HG03565 (cell line): ENCODE results near the gene SUPT4H1.
A peak's percentile ranks its signal among the peaks of the same experiment; 100 is the strongest.

ENCODE experiments used
- ATAC-seq: cut with Tn5 transposase; IDR thresholded peaks from one replicate; pipeline ENCODE4 v1.9.1; 2021; ENCODE audit warnings: mild to moderate bottlenecking, moderate library complexity; ENCODE audit not compliant: unreplicated experiment

Gene SUPT4H1

DNA sequence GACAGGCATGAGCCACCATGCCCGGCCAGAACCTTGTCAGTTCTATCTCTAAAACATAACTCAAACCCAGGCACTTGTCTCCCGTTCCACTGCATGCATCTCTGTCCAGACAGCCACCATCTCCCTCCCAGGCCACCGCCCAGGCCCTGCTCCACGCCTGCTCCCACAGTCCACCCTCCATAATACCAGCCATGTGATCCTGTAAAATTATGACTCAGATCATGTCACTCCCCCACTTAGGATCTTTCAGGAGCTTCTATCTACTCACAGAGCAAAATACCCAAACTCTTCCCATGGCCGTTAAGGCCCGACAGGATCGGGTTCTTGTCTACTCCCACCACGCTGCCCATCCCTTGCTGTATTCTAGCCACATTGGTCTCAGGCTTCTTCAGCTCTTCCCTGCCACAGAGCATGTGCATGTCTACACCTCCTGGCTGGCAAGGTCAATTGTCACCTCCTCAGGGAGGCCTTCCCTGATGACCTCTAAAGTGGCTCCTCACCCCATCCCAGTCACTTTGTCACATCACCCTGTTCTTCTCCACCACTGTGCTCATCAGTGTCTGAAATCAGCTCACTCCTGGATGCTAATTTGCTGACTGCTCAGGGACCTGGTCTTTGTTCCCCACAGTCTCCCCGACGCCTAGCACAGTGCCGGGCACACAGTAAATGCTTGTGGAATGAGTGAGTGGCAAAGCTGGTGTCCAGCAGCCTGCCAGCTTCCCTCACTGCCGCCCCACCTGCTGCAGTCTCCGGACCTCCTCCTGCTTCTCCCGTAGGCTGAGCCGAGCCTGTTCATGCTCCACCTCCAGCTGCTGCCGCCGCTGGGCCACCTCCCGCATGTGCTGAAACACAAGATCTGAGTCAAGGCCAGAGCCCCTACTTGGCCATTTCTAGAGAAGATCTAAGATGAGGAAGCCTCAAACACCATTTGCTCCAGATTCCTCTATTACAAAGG, 30.2 kb downstream of the SUPT4H1 start:
- no peak for ATAC-seq

DNA sequence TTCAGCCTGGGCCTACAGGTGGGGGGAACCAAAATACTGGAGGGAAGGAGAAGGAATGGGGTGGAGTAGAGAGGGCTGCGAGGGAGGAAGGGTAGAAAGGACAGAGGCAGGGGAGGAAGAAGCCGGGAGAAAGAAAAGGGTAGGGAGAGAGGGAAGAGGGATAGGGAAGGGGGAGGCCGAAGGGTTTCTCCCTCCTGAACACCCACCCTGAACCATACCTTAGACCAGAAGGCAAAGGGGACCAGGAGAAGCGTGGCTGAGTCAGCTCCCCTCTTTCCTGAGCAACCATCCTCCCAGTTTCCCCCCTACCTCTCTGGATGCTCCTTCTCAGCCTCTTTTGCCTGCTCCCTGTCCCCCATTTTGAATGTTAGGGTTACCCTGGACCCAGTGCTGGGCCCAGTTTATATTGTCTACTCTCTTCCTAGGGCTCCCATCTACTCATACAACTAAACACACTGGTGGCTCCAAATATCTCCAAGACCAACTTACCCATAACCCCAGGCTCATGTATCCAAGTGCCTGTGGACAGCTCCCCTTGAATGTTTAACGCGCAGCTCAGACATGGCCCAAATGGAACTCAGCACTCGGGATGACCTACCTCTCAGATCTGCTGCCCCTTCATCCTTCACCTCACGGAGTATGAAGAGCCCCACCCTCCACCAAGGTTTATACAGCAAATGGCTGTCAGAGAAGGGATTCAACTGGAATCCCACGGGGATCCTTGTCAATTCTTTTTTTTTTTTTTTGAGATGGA, 31.3 kb downstream of the SUPT4H1 start:
- no peak for ATAC-seq

DNA sequence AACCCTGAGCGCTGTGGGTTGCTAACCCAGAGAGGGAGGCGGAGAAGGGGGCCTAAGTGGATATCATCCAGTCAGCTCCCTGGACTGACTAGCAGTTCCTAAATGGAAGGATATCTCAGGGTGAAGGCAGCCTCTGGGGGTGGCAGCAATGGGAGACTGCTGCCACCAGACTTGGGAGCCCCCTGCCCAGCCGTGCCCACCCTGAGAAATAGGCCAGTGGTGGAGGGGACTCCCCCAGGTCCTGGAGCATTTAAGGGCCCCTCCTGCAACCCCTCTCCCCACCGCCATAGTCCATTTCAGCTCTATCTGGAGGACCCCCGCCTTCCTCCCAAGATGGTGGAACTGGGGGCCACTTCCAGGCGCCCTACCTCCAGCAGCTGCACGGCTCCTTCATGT, 31.8 kb downstream of the SUPT4H1 start:
- ATAC-seq = no peak

DNA sequence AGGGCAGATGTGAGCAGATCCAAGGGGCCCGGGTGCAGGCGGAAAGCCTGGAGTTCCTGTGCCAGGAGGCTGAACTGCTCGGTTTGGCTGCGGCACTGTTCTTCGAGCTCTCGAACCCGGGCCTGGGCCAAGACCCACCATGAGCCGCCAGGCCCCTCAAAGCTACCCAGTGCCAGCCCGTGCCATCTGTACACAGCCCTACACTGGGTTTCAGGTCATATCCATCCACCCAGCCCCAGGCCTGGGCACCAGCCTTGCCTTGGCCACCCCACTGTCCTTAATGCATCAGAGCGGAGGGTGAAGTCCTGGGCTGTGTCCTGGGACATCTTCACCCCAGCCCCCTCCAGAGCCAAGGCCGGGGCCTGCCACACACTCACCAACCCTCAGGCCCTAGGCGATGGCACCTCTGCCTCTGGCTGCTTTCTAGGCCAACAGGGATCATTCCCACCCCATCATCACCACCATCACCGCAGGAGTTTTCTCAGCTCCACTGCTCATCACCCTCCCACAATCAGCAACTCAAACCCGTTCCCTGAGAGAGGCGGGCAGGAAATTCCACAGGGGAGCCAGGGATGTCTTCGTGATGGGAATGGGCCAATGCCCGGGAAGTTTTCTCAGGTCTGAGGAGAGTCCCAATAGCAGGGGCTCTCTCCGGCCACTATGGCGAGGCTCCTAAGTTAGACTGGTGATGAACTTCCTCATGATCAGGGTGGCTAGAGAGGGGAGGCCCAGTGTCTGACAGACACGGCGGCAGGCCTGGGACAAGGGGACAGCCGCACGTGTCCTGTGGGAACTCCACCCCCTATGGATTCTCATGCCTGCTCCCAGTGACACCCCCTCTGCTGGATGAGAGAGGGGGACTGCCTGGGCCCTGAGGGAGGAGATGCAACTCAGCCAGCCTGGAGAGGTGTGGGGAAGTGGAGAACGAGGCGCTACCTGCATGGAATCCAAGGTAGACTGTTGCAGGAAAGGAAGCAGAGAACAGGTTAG, 32.5 kb downstream of the SUPT4H1 start:
- no peak for ATAC-seq

DNA sequence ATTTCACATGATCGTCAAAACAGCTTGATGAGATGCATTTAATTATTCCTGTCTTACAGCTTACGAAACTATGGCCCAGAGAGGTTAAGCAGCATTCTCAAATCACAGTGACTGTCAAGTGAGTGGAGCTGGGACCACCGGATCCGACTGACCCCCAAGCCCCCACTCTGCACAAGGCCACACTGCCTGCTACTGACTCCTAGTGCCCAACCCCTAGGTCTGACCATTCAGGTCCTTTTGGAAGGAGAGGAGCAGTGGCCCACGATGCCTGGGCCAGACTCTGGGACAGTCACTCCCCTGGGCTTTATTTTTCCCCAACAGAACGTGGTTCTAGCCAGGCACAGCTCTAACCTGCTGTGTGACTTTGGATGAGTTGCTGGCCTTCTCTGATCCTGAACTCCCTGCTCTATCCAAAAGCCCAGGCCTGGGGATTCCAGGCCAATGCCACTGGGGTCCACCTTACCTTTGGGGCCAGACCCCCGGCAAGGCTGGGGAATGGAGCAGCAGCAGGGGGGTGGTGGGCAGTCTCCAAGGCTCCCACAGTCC, 33.3 kb downstream of the SUPT4H1 start:
- no peak for ATAC-seq

DNA sequence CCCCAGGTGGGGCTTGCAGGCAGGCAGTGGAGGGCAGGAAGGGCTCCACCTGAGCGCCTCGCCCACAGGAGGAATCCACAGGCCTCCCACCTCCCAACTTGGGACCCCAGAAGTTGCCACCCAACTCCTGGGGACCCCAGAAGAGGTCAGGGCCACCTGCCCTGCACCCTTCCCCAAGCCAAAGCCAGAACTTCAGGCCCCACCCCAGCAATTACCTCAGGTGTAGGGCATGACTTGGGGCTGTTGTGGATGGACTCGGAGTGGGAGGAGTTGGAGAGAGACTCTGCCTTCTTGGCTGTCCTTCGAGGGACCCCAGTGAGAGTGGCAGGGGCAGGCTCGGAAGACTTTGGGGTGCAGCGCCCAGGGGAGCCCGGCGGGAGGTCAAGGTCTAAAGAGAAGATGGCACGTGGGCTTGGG, 33.9 kb downstream of the SUPT4H1 start:
- no peak for ATAC-seq

DNA sequence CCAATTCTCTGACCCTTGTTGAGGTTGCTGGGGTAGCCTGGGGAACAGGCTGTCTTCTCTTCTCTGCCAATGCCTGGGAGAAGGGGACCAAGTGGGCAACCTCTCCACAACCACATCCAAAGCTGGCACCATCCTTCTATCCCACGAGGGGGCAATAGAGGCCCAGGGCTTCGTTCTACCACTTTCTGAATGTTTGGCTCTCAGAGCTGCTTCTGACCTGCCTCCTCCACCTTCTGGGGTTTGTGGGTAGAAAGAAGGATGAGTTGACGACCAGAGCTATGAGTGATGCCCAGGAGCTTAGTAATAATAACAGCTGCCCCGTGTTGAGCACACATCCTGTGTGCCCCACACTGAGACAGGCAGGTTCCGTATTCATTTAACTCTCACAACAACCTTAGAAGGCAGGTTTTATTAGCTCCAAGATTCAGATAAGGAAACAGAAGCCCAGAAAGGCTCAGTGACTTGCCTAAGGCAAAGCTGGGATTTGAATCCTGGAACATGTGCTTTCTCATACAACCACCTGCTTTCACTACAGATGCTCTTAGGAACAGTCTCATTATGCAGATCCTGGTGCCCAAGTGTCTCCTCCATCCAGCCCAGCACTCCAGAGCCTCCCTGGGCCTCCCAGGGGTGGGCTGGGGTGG, 34.5 kb downstream of the SUPT4H1 start:
- peak; percentile 46 for ATAC-seq

DNA sequence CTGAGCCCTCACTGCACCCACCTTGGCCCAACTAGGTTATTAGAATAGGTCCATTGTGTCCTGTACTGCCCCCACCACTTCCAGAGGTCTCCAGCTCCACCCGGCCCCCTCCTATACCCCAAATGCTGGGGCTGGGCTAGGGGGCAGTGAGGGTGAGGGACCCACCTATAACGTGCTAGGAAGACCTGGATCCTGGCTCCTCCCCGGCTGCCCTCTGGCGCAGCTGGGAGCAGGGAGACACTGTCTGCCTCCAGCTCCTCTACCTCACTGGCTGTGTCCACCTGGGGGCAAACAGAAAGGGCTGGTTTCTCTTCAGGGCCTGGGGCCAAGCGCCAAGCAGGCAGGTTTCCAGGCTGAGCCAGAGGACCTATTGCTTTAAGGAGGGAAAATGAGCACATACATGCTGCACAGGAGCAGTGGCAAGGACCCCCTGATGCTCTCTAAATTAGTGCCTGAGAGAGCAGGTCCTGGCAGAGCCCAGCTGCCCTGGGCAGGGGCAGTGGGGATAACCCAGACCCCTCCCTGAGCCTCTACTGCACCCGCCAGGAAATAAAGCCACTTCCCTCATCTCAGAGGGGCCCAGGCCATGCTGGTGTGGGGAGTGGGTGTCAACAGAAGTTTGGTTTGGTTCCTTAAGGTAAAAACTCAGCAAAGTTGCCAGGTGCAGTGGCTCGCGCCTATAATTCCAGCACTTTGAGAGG, 35.6 kb downstream of the SUPT4H1 start:
- ATAC-seq = no peak

DNA sequence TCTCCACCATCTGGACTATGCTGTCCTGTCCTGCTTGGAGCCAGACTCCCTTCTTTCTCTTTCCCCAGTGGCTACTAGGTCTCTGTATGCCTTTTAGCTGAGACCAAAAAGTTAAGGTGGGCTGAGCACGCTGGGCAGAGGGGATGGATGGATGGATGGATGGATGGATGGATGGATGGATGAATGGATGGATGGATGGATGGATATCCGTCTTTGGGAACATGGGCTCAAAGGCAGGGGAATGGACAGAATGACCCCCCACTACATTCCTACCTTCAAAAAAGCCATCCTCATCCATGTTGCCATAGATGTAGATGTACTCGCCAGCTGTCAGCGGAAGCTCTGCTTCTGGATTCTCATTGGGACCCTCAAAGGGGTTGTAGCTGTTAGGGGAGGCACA, 36.3 kb downstream of the SUPT4H1 start:
- no peak for ATAC-seq

DNA sequence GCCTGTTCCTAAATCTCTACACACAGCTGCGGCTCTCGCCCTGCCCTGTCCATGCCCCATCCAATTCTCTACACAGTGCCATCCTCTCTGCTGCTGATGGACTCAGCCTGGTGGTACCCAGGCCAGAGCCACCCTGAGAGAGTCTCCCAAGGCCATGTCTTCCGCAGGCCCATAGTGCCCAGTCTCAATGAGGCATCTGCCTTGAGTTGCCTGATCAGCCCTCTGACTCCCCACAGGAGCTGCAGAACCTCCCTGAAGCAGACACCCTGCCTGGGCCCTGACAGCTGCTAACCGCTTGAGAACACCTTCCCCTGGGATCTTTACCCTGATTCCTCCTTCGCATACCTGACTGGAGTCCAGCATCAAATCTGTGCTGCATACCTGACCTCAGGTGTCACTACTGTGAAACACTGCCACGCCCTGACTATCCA, 36.7 kb downstream of the SUPT4H1 start:
- ATAC-seq = no peak

DNA sequence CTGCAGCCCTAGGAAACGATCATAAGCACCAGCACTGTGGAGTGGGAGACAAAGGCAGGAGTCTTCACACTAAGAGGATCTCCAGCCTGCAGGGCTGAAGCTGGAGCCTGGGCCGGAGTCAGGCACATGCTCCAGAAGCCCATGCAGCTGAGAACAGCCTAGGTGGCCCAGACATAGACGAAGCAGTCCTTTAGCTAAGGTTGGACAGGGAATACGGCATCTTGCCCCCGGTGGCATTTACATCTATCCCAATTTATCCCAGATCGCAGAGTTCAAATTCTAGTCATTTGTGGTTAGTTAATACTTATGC, 37.3 kb downstream of the SUPT4H1 start:
- ATAC-seq = no peak

DNA sequence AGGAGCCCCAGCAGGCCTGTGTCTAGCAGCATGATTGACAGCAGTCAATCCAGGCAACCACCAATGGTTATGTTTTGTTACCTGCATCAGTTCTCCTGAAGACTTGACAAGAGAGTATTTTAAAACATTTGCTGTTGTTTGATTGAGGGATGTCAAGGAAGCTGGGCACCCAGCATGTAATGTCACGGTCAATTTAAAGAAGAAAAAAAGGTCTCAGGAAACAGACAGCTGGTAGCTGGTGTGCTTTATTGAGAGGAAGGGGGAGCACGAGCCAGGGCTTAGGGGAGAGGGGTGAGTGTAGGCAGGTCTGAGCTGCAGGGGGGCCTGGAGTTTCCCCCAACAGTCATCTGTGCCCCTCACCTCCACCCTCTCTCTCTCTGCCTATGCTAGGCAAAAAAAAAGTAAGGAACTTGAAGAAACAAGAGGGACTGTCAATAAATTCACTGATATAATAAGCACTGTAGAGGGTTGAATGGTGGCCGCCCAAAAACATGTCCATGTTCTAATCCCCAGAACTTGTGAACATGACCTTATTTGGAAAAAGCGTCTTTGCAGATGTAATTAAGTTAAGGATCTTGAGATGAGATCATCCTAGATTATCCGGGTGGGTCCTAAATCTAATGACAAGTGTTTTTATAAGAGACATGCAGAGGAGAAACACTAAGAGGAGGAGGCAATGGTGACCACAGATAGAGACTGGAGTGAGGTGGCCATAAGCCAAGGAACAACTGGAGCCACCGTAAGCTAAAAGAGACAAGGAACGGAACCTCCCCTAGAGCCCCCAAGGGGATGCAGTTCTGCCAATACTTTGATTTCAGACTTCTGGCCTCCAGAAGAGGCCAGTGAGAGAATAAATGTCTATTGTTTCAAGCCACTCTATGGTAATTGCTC, 37.9 kb downstream of the SUPT4H1 start:
- no peak for ATAC-seq

DNA sequence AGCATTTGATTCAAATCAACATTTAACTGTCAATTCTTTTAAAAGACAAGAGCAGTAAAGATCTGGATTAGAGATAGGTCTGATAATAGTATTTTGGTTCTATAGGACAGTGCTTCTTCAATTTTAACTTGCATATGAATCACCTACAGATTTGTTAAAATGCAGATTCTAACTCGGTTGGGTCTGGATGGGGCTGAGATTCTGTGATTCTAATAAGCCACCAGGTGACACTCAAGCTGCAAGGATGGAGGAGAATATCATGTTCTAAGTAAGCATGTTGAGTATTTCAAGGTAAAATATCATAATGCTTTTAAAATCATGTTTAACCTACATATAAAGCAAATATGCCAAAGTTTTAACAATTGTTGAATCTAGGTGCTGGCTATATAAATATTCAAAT, 39.2 kb downstream of the SUPT4H1 start:
- ATAC-seq = no peak

DNA sequence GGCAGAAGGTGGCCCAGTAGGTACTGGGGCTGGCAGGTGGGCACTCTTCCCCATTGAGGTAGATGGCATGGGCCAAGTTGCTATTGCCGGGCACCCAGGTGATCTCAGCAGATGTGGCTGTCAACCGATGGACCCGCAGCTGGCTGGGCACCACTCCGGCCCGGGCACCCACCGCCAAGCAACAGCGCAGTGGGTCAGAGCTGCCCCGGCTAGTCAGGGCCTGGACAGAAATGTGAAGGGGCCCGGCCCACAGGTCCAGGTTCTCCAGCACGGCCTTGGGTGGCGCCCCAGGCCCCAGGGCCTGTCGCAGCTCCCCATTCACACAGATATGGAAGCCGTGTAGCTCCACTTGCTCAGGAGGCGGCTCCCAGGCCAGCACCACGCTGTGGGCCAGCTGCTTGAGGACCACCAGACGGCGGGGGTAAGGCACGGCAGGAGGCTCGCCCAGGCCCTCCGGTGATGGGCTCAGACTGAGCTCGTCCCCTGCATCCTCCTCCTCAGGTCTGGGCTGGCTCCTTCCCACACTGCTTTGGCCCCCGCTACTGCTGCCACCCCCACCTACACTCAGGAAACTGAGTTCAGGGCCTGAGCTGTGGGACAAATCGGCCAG, 39.9 kb downstream of the SUPT4H1 start:
- no peak for ATAC-seq

DNA sequence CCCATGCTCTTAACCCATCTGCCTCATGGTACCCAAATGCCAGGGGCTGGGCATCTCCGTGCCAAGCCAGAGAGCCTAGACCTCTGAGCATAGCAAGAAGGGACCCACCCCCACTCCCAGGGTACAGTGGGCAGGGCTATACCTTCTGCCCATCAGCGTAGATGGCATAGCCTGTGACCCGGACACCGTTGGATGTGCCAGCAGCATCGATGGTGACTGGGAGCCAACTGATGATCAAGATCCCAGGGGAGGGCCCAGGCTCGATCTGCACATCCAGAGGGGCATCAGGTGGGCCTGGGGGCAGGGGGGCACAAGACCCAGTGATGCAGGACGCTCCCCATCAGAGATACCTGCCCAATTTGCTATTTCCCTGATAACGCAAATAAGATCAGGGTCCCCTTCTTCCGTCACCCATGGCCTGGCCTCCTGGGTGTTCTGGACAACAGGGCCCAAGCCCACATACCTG, 40.5 kb downstream of the SUPT4H1 start:
- no peak for ATAC-seq

DNA sequence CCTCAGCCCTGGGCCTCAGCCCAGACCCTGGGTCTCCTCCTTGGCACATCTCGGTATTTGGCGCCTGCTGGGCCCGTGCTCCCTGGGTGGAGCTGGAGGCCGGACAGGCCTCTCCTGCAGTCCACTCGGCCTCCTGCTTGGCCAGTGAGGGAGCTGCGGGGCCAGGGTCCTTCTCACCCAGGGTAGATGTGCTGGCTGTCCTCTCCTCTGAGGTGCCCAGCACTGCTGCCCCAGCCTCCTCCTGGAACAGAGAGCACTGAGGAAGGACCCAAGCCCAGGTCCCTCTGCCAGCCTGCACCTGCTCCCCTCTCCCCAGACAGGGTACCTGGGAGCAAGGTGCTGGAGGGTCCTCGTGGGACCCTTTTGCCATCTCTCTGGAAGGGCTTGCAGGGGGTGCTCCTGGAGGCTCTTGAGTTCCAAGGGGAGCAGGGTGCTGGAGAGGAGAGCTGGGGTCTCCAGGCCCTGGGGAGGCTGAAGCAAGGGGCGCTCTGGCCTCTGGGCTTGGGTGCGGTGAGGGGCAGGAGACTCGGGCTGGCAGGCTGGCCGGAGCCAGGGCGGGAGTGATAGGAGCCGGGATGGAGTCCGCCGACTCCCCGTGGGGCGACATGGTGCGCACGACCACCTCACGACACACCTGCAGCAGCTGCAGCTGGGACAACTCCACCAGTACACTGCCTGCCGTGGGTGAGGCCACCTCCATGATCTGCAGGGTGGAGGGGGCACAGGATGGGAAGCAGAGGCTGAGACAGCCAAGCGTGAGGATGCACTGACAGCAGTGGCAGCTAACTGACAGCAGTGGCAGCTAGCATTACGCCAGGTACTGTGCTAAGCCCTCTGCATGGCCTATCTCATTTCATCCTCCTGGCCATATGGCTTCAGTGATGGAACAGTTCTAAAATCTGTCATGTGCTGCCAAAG, 41.2 kb downstream of the SUPT4H1 start:
- ATAC-seq = no peak

DNA sequence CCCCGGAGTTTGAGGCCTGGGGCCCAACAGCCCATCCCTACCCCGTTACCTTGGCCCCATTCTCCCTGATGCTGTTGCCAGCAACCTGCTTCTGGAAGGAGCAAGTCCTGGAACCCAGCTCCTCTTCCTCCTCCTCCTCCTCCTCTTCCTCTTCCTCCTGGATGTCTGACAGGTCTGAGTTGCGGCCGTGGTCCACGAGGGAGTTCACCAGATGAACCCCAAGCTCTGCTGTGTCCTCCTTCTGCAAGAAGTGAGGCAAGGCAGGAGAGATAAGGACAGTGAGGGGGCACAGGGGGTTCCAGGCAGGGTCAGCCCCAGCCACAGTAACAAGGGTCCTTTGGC, 42.1 kb downstream of the SUPT4H1 start:
- ATAC-seq = no peak
